HG03025 (cell line): ENCODE data around the gene MEP1A.
"Not testable (repeated sequence)": the region's sequence is repeated elsewhere in the genome, so short reads cannot be mapped to it uniquely, and the experiment has no call there.

Source experiments
- ATAC-seq: cut with Tn5 transposase; IDR thresholded peaks from one replicate; pipeline ENCODE4 v1.9.1; 2021; ENCODE audit warnings: mild to moderate bottlenecking, moderate library complexity; ENCODE audit not compliant: unreplicated experiment, low FRiP score

MEP1A gene

DNA sequence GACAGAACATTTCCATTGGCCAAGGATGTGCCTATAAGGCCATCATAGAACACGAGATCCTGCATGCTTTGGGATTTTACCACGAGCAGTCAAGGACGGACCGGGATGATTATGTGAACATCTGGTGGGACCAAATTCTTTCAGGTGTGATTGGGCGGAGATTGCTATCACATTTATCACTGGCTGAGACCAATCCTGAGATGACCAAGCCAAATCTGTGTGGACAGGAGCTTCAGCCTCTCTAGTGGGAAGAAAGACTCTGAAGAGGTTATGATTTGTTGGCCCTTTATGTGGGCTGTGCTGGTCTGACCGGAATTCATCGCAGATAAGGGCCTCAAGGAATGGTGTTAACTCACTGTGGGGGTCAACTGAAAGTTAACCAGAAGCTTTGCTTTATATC is 26.4 kb downstream of the MEP1A start:
- no peak for ATAC-seq

DNA sequence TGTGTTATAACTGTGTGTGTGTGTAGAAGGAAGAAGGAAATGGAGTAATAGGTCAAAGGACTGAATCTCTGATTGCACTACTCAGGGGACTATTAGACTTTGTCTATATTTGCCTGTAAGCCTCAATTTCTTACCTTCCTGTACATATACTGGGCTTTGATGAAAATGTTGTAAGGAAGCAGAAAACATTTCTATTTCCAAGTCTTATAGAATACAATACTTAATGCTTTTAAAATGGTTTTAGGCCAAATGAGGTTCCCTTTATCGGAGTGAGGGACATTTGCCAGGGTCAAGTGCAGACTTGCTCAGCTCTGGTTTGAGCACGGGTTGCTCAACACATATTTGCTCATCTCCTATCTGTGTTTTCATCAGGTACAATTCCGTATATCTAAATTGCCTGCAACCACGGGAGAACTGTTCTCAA is 28.3 kb downstream of the MEP1A start:
- no peak for ATAC-seq

DNA sequence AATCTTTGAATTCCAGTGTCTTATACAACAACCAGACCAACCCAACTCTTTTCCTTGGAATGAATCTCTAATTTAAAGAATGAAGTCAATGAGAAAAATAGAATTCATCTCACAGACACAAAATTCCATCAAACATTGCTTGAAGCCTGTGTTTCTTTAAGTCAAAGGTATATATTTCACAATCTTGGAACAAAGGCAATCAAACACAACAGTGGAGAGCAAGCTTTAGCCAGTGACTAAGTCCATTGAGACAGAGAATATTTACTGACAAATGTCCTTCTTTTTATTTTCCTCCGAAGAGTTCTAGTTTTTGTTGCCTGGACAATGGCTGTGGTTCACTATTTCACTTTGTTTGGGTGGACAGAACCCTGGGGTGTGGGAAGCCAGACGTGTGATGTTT is 35.8 kb downstream of the MEP1A start:
- no peak for ATAC-seq

DNA sequence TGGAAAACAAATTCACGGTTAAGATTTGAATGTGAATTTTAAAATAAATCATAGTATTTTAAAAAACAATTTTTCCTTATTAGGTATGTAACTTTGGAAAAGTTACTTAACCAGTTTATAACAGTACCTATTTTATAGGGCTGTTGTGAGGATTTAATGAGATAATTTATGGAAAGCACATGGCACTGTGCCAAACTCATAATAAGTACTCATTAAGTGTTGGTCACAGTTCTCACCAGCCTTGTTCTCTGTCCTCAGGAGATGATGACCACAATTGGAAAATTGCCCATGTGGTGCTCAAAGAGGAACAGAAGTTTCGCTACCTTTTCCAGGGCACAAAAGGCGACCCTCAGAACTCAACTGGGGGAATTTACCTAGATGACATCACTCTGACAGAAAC is 39.6 kb downstream of the MEP1A start:
- ATAC-seq, result no peak

DNA sequence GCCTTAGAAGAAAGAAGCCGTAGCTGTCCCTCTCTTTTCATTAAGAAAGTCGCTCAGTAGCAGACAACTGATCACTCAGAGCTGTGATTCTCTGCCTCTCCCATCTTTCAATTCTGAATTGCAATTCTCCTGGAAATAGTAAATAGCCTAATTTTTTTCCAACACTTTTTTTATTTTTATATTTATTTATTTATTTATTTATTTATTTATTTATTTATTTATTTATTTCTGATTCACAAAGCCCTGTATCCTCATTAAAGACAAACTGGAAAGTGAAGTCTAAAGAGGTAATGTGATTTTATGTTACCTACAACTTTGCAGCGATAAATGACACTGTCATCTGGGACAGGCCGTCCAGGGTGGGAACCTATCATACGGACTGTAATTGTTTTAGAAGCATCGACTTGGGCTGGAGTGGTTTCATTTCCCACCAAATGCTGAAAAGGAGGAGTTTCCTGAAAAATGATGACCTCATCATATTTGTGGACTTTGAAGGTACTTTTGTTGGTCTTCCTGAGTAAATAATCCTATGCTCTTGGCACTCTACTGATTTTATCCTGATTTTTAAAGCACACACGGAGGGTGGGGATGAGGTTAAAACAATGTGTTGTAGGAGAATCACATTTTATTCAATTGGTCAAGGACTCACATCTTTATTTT is 41.2 kb downstream of the MEP1A start:
- ATAC-seq, result not testable (repeated sequence)

DNA sequence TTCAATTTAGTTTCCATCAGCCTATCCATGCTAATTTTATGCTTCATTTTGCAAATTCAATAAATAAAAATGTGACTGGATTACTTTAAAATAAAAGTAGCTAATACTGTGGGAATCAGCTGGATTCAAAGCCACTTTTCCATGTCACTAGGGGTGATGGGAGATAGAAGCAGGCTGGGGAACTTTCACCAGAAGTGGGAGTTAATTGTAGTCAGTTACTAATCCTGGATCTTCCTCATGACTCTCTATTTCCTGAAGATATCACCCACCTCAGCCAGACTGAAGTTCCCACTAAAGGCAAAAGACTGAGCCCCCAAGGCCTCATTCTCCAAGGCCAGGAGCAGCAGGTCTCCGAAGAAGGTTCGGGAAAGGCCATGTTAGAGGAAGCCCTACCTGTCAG is 41.8 kb downstream of the MEP1A start:
- ATAC-seq, result not testable (repeated sequence)

DNA sequence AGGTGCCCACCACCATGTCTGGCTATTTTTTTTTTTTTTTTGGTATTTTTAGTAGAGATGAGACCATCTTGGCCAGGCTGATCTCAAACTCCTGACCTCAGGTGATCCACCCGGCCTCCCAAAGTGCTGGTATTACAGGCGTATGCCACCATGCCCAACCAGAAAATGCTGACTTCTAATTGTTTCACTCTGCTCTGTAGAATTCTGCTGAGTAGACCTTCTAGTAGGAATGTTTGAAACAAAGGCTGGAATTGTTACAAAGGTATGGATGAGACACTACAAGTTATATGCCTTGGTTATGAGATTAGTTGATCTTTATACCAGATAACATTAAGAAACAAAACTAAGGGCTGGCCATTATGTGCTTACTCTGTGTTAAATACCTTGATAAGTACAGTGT is 44.8 kb downstream of the MEP1A start:
- no peak for ATAC-seq

DNA sequence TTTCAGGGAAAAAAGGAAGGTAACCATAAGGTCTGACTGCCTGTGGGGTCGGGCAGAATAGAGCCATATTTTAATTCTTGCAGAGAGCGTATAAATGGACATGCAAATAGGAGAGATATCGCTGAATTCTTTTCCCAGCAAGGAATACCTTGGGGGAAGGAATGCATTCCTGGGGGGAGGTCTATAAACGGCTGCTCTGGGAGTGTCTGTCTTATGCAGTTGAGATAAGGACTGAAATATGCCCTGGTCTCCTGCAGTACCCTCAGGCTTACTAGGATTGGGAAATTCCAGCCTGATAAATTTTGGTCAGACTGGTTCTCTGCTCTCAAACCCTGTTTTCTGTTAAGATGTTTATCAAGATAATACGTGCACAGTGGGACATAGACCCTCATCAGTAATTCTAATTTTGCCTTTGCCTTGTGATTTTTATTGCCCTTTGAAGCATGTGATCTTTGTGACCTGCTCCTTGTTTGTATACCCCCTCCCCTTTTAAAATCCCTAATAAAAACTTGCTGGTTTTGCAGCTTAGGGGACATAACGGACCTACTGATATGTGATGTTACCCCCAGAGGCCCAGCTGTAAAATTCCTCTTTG is 49.2 kb downstream of the MEP1A start:
- ATAC-seq, result not testable (repeated sequence)

DNA sequence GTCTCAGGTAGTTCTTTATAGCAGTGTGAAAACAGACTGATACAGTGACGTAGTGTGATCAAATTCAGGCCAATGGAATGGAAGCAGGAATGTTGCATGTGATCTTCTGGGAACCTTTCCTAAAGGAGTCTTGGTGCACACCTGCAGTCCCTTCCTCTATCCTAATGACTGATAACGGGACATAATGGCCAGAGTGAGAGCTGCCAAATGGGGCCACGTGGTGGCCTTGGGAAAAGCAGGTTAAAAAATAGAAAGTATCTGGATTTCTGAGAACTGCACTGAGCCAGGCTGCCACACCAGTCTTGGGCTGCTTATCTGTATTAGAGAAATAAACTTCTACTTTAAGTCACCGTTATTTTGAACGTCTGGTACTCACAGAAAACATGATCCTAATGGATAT is 51.9 kb downstream of the MEP1A start:
- ATAC-seq, result no peak

DNA sequence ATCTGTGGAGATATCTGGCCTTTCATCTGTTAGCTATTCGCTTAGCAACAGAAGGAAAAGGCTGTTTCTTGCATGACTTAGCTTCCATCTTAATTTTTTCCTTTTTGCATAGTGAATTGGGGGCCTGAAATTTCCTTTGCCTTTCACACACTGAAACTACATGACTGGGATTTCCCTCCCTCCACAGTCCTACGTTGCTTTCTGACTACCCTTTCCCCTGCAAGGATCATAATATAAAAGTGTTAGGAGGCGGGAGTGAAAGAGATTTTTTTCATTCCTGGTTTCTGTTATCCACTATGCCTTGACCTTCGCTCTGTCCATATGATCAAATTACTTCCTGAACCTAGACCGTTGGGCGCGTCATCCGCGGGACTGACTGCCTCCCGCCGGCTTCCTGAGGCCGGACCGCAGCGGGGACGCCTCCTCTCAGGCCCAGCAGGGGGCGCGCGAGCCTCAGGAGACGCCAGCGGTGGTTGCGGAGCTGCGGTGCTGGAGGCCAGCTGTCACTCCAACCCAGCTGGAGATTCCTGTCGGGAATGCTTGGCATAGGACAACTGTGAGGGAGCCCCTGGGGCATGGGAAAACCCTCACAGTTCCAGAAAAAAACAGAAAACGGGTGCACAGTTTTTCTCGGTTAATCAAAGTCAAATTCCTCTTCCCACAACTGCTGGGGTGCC is 55.6 kb downstream of the MEP1A start:
- no peak for ATAC-seq

DNA sequence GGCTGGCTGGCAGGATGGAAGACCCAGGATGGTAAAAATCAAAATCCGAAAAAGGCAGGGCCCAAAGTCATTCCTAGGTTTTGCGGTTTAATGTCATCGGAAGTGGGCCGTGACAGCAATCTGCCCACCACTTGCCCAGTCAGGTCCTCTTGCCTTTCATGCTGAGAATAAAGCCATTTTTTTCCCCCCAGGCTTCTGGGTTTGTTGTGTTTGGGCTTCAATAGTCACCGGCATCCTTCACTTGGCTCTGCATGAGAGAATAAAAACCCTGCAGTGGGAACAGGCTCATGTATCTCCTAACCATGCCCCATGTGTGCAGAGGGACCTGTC is 56.1 kb downstream of the MEP1A start:
- no peak for ATAC-seq

DNA sequence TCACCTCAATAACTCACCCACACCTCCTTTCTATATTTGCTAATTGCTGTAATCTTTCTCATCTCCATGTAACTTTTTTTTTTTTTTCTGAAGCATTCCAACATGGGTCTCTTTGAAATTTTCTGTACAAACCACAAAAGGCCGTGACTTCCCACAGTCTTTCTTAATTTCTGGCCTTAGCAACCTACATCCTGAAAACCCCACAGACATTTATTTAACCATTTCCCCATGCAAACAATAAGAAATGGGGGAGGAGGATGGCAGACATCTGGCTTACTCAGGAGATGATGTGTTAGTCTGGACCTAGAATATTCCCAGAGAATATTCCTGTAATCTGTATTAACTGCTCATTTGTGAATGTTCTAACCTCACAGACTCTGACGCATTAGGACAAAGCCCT is 57.6 kb downstream of the MEP1A start:
- no peak for ATAC-seq

DNA sequence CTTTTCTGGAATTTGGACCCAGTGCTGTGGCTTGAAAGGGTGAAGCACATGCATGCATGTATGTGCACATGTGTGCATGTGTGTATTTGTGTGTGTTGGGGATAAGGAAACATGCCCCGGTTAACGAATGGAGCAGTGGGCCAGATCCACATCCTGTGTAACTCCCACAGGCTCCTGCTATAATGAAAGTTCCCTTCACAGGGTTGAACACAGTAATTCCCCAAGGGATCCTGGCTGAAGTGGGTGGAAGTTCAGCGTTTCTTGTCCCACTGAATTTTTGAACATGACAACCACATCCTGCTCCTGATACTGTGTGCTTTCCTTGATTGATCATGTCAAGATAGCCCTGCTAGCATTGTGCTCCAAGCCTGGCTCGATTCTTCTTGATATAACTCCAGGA is 58.4 kb downstream of the MEP1A start:
- ATAC-seq, result not testable (repeated sequence)

DNA sequence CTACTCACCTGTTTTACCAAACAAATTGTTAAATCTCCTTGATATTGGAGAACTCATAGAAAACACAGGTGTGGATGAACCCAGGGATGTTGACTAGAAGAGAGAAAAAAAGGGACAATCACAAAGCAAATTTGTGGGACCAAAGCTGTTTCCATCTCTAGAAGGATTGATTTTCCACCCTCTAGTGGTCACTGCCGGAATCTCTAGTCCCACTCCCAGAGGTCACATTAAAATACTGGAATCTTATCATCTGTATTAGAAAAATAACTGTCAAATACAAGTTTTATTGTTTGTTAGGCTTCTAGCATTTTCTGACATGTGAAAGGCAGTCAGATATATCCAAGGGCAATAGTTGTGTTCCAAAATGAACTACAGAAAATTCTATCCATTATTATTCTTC is 62.8 kb downstream of the MEP1A start:
- not testable (repeated sequence) for ATAC-seq

DNA sequence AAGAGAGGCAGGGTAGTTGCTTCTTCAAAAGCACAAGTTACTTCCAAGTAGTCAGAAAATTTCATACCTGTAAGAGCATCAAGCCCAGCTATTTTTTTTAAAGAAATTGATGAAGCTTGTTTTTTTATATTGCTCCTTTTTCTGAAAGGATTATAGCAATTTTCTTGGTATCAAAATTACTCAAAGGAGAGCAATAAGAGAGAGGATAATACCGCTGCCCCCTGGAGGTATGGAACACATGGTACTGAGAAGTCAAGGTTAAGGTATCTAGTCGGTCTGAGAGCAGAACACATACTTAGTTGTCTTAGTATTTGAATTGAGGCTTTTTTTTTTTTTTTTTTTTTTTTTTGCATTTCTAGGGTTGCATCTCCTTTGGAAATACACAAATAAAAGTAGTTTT is 69.2 kb downstream of the MEP1A start:
- no peak for ATAC-seq

DNA sequence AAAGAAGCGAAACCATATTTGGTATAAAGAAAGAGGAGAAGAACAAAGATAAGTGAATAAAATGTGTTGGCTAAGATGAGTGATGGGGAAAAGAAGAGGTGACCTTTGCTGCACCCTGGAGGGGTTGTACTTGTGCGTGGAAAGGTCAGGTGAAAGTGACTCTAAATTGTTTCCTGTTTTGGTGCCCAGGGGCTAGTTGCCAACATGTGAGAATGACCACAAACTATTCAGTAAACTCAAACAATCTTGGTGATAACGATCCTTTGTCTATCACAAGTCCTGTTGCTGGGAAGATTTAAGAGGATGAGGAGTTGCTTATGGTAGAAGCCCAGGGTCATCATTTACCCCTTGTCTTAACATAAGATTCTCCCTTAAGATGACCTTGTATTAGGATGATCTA is 70.6 kb downstream of the MEP1A start:
- ATAC-seq, result no peak

DNA sequence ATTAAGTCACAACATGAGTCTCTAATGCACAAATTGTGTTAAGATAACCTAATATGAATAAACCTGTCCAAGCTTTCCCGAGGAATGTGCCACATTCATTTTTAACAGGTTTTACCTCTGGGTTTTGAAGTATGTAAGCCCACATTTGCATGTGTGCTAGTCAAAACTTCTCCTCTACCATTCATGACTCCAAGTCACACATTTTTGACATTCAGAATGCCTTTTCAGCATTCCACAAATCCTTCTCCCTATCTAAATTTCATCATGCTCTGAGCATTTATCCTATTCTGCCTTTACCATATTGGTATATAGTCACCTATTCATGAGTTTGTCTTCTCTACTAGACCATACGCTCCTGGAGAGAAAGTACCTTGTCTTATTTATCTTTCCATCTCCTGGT is 72.0 kb downstream of the MEP1A start:
- no peak for ATAC-seq

DNA sequence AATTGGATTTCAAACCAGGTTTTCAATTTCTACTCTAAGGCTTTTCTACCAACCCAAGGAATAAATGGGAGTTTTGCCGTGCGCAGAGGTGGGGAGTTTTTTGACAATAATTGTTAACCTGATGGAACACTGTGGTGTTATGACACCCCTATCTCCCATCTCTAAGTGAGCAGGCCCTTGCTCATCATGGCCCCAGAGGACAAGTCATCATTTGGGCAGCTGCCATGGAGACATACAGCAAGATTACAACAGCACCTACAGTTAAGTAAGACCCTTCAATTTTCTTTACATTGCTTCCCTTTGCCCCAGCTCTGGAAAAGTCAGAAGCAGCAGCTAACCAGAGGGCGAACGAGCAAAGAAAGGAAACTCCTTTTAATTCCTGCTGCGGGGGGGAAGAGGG is 74.2 kb downstream of the MEP1A start:
- ATAC-seq, result no peak

DNA sequence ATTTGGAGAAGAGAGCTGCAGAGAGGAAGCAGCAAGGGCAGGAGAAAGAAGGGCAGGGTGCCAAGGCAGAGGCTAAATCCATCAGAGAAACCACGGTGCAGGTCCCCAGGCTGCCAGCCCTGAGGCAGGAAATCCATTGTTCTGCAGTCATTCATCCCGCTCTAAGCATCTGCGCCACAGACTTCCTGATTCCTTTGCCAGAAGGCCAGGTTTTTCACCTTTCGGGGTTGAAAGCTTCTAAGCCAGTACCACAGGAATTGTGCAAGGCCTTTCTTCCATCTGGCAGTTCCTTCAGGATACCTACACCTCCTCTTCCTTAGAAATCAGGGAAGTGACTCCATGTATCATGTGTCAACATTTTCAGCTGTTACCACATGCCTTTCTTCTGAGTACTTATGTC is 82.9 kb downstream of the MEP1A start:
- ATAC-seq, result no peak

DNA sequence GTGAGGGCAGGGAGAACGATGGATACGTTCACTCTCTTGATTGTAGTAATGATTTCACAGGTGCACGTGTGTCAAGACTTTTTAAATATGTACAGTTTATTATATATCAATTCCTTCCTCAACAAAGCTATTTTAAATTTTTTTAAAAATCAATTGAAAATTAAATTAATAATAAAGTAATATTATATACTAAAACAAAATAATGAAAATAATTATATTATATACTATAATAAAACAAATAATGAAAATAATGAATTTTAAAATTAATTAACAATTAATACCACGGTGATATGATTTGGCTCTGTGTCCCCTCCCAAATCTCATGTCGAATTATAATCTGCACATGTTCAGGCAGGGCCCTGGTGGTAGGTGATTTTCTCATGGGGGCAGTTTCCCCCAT is 85.8 kb downstream of the MEP1A start:
- ATAC-seq, result no peak

DNA sequence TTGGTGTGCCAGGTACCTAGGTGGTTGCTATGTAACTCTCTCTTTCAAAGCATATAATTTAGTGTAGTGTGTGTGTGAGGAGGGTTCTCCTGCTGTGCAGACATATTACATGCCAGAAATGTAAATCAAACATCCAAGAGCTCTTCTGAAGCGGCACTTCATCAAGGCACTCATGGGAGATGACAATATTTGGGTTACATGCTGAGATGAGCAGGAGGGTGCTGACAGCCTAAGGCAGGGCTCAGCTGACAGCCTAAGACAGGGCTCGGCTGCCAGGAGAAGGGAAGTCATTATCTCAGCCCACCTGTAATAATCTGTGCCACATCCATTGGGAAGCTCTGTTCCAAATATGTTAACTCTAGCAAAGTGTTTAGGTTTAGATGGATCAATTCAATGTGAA is 89.5 kb downstream of the MEP1A start:
- no peak for ATAC-seq

DNA sequence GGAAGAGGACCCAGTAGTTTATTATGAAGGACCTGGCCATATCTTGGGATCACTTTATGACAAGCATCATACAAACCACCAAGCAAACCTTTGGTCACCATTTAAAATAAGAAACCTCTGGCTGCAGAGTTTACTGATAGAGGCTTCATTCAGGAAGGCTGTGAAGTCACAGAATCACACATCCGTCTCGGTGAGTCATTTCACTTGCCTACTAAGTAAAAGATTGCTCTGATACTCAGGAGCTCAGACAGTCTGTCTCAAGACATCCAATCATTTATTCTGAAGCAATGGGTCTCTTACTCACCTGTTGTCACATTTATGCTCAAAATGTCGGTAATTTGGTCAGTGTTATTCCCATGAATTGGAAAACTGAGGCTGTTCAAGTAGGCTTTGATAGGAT is 94.8 kb downstream of the MEP1A start:
- ATAC-seq, result no peak
